Skeletal muscle satellite cell (primary cell): ENCODE measurements around the gene TMEM108.
A peak's percentile ranks its signal among the peaks of the same experiment; 100 is the strongest.

ENCODE experiments used
- H3K27me3 ChIP-seq: 2 replicates; pipeline ENCODE4 v1.7.0; 2013; ENCODE audit warnings: low read length; ENCODE audit not compliant: control insufficient read depth, insufficient read depth
- H3K36me3 ChIP-seq: 2 replicates; pipeline ENCODE4 v1.7.0; 2013; ENCODE audit warnings: mild to moderate bottlenecking, control low read depth, low read length; ENCODE audit not compliant: insufficient read depth
- H3K4me1 ChIP-seq: 2 replicates; pipeline ENCODE4 v1.7.0; 2013; ENCODE audit warnings: low read length; ENCODE audit not compliant: control insufficient read depth, insufficient read depth
- H3K4me2 ChIP-seq: 2 replicates; pipeline ENCODE4 v1.7.0; 2013; ENCODE audit warnings: mild to moderate bottlenecking, low read length
- H3K4me3 ChIP-seq: 2 replicates; pipeline ENCODE4 v1.7.0; 2013; ENCODE audit warnings: low read length
- H3K9ac ChIP-seq: 2 replicates; pipeline ENCODE4 v1.7.0; 2013; ENCODE audit warnings: mild to moderate bottlenecking, low read depth, low read length, moderate library complexity
- H3K9me3 ChIP-seq: replicated peaks from 2 replicates; pipeline ENCODE4 v1.7.0; 2013; ENCODE audit warnings: mild to moderate bottlenecking, control low read depth, low read length

Gene TMEM108

GRCh38 chr3:133283958-133284807 lies 246.0 kb downstream of the TMEM108 start:
- no peaks in the 10 kb centered on the region for H3K4me1 ChIP-seq
- H3K36me3 ChIP-seq = no peaks in the 10 kb centered on the region
- no peak overlapping the region for H3K9ac ChIP-seq
- H3K4me3 ChIP-seq = no peak overlapping the region
- no peaks in the 10 kb centered on the region for H3K9me3 ChIP-seq
- H3K4me2 ChIP-seq = no peak overlapping the region
- no peaks in the 10 kb centered on the region for H3K27me3 ChIP-seq

GRCh38 chr3:133289322-133289721 lies 251.1 kb downstream of the TMEM108 start:
- H3K27me3 ChIP-seq = no peaks in the 10 kb centered on the region
- H3K9me3 ChIP-seq = no peaks in the 10 kb centered on the region
- H3K4me3 ChIP-seq = no peak overlapping the region
- no peaks in the 10 kb centered on the region for H3K36me3 ChIP-seq
- no peak overlapping the region for H3K9ac ChIP-seq
- peaks cover 13% of the 10 kb centered on the region for H3K4me1 ChIP-seq
- H3K4me2 ChIP-seq = no peak overlapping the region

GRCh38 chr3:133292296-133292695 lies 254.1 kb downstream of the TMEM108 start:
- H3K9me3 ChIP-seq = no peaks in the 10 kb centered on the region
- H3K4me2 ChIP-seq = no peak overlapping the region
- no peaks in the 10 kb centered on the region for H3K36me3 ChIP-seq
- peaks cover 40% of the 10 kb centered on the region for H3K4me1 ChIP-seq
- H3K4me3 ChIP-seq = no peak overlapping the region
- H3K9ac ChIP-seq = no peak overlapping the region
- no peaks in the 10 kb centered on the region for H3K27me3 ChIP-seq

- Histone ChIP-seq H3K27me3 (no peaks in the 10 kb centered on the region), H3K9me3 (no peaks in the 10 kb centered on the region), H3K9ac (no peak overlapping the region), H3K36me3 (no peaks in the 10 kb centered on the region), H3K4me3 (no peak overlapping the region), H3K4me1 (peaks cover 40% of the 10 kb centered on the region), H3K4me2 (peak overlapping the region; percentile 47)
Observed at GRCh38 chr3:133293397-133294110, 255.4 kb downstream of the TMEM108 start.

- Histone ChIP-seq H3K4me2 (peak overlapping the region; percentile 47), H3K4me3 (no peak overlapping the region), H3K36me3 (no peaks in the 10 kb centered on the region), H3K9ac (no peak overlapping the region), H3K27me3 (no peaks in the 10 kb centered on the region), H3K4me1 (peaks cover 40% of the 10 kb centered on the region), H3K9me3 (no peaks in the 10 kb centered on the region)
Observed at GRCh38 chr3:133294253-133294652, 256.1 kb downstream of the TMEM108 start.

GRCh38 chr3:133295199-133295901 lies 257.2 kb downstream of the TMEM108 start:
- Histone ChIP-seq H3K4me1 (peaks cover 41% of the 10 kb centered on the region), H3K4me2 (peak overlapping the region; percentile 48), H3K4me3 (no peak overlapping the region), H3K9me3 (no peaks in the 10 kb centered on the region), H3K36me3 (no peaks in the 10 kb centered on the region), H3K27me3 (no peaks in the 10 kb centered on the region), H3K9ac (peak overlapping the region; percentile 6)

GRCh38 chr3:133295944-133296917 lies 258.0 kb downstream of the TMEM108 start:
- H3K36me3 ChIP-seq = no peaks in the 10 kb centered on the region
- no peaks in the 10 kb centered on the region for H3K27me3 ChIP-seq
- no peaks in the 10 kb centered on the region for H3K9me3 ChIP-seq
- no peak overlapping the region for H3K4me3 ChIP-seq
- H3K4me1 ChIP-seq = peaks cover 50% of the 10 kb centered on the region
- H3K9ac ChIP-seq = peak overlapping the region; percentile 9
- H3K4me2 ChIP-seq = peak overlapping the region; percentile 48

- no peaks in the 10 kb centered on the region for H3K36me3 ChIP-seq
- H3K4me3 ChIP-seq = no peak overlapping the region
- H3K4me2 ChIP-seq = no peak overlapping the region
- no peaks in the 10 kb centered on the region for H3K9me3 ChIP-seq
- no peaks in the 10 kb centered on the region for H3K27me3 ChIP-seq
- H3K9ac ChIP-seq = no peak overlapping the region
- peaks cover 57% of the 10 kb centered on the region for H3K4me1 ChIP-seq
Observed at GRCh38 chr3:133296981-133297380, 258.8 kb downstream of the TMEM108 start.

- Histone ChIP-seq H3K27me3 (no peaks in the 10 kb centered on the region), H3K9ac (no peak overlapping the region), H3K36me3 (no peaks in the 10 kb centered on the region), H3K4me1 (peaks cover 51% of the 10 kb centered on the region), H3K9me3 (no peaks in the 10 kb centered on the region), H3K4me3 (no peak overlapping the region), H3K4me2 (no peak overlapping the region)
Observed at GRCh38 chr3:133300102-133300501, 261.9 kb downstream of the TMEM108 start.

GRCh38 chr3:133301194-133301593 lies 263.0 kb downstream of the TMEM108 start:
- H3K9me3 ChIP-seq = no peaks in the 10 kb centered on the region
- no peaks in the 10 kb centered on the region for H3K36me3 ChIP-seq
- peaks cover 41% of the 10 kb centered on the region for H3K4me1 ChIP-seq
- no peaks in the 10 kb centered on the region for H3K27me3 ChIP-seq
- no peak overlapping the region for H3K4me3 ChIP-seq
- H3K4me2 ChIP-seq = peak overlapping the region; percentile 28
- peak overlapping the region; percentile 45 for H3K9ac ChIP-seq
